ENCODE measurements around the gene INPP4B. TPM values are rescaled to one million over a fixed set of nuclear protein-coding genes. Genes with fewer than 3 reads are reported as not detected.

The INPP4B gene
- total RNA-seq, 2 experiments from 2014 or later: 43.7 to 44.7 TPM

DNA sequence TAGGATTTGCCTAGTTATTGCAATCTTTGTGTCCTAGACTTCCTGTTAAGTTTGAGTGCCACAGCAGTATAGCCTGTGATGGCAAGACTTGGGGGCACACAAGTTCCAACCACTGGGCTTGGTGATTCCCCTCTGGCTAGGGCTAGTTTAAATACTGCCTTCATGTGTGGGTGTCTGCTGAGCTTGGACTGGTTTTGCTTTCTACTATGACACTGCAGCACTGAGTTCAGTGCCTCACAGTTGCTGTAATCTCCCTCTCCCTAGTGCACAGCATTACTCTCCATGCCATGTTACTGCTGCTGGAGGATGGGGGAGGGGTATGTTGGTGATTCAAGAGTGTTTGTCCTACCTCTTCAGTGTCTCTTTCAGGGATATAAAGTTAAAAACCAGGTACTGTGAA is 830.1 kb downstream of the INPP4B start:
- Mint-ChIP-seq H3K27ac (no peak overlapping the region), H3K9me3 (ENCODE audit: insufficient read depth) (no peaks in the 10 kb centered on the region), H3K4me3 (no peak overlapping the region), H3K4me1 (ENCODE audit: low read depth) (no peaks in the 10 kb centered on the region), H3K27me3 (ENCODE audit: low read depth) (peaks cover 2% of the 10 kb centered on the region), H3K36me3 (ENCODE audit: low read depth) (no peaks in the 10 kb centered on the region)
- ATAC-seq (no peak), DNase-seq (no peak)
- ChIA-PET CTCF (no interaction called here), POLR2A (no interaction called here)

GRCh38 chr4:142009751-142010150 is 836.4 kb downstream of the INPP4B start:
- CTCF ChIA-PET: no interaction called here
- H3K9me3 Mint-ChIP-seq (ENCODE audit: insufficient read depth): no peaks in the 10 kb centered on the region
- no peaks in the 10 kb centered on the region for H3K36me3 Mint-ChIP-seq (ENCODE audit: low read depth)
- no peak overlapping the region for H3K4me3 Mint-ChIP-seq
- peaks cover 5% of the 10 kb centered on the region for H3K27me3 Mint-ChIP-seq (ENCODE audit: low read depth)
- POLR2A ChIA-PET: no interaction called here
- ATAC-seq: no peak
- no peak for DNase-seq
- no peaks in the 10 kb centered on the region for H3K4me1 Mint-ChIP-seq (ENCODE audit: low read depth)
- H3K27ac Mint-ChIP-seq: no peak overlapping the region

GRCh38 chr4:142005519-142005918 is 840.6 kb downstream of the INPP4B start:
- no peaks in the 10 kb centered on the region for H3K36me3 Mint-ChIP-seq (ENCODE audit: low read depth)

DNA sequence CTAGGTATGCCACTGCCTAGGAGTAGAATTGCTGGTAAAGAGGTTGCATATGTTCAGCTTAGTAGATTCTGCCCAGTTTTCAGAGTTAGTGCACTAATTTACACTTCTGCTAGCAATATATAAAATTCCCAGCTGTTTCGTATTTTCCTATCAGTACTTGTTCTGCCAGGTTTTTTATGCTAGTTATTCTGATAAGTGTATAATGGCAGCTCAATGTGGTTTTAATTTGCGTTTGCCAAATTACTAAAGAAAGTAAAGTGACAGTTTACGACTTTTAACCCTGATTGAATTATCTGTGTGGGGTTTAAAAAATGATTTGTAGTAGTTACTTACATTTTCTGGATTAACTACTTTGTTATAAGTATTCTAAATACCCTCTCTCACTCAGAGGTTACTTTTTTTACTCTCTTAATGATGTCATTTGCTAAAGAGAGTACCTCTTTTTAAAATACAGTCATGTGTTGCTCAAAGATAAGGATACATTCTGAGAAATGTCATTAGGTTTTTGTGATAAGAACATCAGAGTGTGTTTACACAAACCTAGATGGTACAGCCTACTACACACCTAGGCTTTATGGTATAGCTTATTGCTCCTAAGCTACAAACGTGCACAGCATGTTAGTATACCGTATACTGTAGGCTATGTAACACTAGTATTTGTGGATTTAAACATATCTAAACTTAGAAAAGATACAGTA is 846.5 kb downstream of the INPP4B start:
- ChIA-PET CTCF (no interaction called here), POLR2A (no interaction called here)
- peaks cover 3% of the 10 kb centered on the region for H3K27me3 Mint-ChIP-seq (ENCODE audit: low read depth)
- no peaks in the 10 kb centered on the region for H3K4me1 Mint-ChIP-seq (ENCODE audit: low read depth)
- ATAC-seq (no peak), DNase-seq (no peak)
- H3K9me3 Mint-ChIP-seq (ENCODE audit: insufficient read depth): no peaks in the 10 kb centered on the region
- no peak overlapping the region for H3K4me3 Mint-ChIP-seq
- H3K27ac Mint-ChIP-seq: no peak overlapping the region
- no peaks in the 10 kb centered on the region for H3K36me3 Mint-ChIP-seq (ENCODE audit: low read depth)

More at GRCh38 chr4:142005519-142005918, 840.6 kb downstream of the INPP4B start:
- Mint-ChIP-seq H3K27ac (no peak overlapping the region), H3K4me3 (no peak overlapping the region), H3K9me3 (ENCODE audit: insufficient read depth) (no peaks in the 10 kb centered on the region), H3K27me3 (ENCODE audit: low read depth) (peaks cover 3% of the 10 kb centered on the region), H3K4me1 (ENCODE audit: low read depth) (no peaks in the 10 kb centered on the region)
- ATAC-seq: no peak
- ChIA-PET CTCF (no interaction called here), POLR2A (no interaction called here)
- no peak for DNase-seq

DNA sequence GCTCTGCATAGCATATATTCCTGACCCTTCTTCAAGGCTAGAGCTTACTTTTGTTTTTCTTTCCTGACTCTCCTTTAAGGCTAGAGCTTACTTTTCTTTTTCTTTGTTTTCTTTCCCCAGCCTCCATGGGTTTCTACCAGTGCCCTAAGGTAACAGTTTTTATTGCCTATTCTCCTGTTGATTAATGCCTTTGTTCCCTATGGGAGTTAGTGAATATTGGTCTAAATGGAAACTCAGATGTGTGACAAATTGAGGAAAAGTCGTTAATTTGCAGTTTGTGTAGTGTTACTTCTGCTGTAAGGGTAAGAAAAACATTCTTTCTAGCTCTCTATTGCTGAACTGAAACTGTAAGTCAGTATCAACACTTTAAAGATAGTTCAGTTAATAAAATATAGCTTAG is 851.0 kb downstream of the INPP4B start:
- ChIA-PET CTCF (no interaction called here), POLR2A (no interaction called here)
- Mint-ChIP-seq H3K27me3 (ENCODE audit: low read depth) (peaks cover 3% of the 10 kb centered on the region), H3K36me3 (ENCODE audit: low read depth) (no peaks in the 10 kb centered on the region), H3K4me3 (no peak overlapping the region), H3K9me3 (ENCODE audit: insufficient read depth) (no peaks in the 10 kb centered on the region), H3K4me1 (ENCODE audit: low read depth) (no peaks in the 10 kb centered on the region), H3K27ac (no peak overlapping the region)
- DNase-seq (no peak), ATAC-seq (no peak)

- no peaks in the 10 kb centered on the region for H3K4me1 Mint-ChIP-seq (ENCODE audit: low read depth)
- POLR2A ChIA-PET: no interaction called here
These were observed 868.7 kb downstream of the INPP4B start for GRCh38 chr4:141977433-141977832.

More at GRCh38 chr4:141977433-141977832, 868.7 kb downstream of the INPP4B start:
- H3K36me3 Mint-ChIP-seq (ENCODE audit: low read depth): no peaks in the 10 kb centered on the region
- CTCF ChIA-PET: no interaction called here
- no peak for ATAC-seq
- H3K27ac Mint-ChIP-seq: no peak overlapping the region
- no peaks in the 10 kb centered on the region for H3K27me3 Mint-ChIP-seq (ENCODE audit: low read depth)
- H3K9me3 Mint-ChIP-seq (ENCODE audit: insufficient read depth): no peaks in the 10 kb centered on the region
- H3K4me3 Mint-ChIP-seq: no peak overlapping the region
- no peak for DNase-seq
